ENCODE measurements around the gene PITRM1. TPM values are rescaled to one million over a fixed set of nuclear protein-coding genes. Genes with fewer than 3 reads are reported as not detected.
"Not testable (repeated sequence)": the region's sequence is repeated elsewhere in the genome, so short reads cannot be mapped to it uniquely, and the experiment has no call there.

Gene PITRM1
- total RNA-seq, 2 experiments from 2014 or later = 127 to 128 TPM

DNA sequence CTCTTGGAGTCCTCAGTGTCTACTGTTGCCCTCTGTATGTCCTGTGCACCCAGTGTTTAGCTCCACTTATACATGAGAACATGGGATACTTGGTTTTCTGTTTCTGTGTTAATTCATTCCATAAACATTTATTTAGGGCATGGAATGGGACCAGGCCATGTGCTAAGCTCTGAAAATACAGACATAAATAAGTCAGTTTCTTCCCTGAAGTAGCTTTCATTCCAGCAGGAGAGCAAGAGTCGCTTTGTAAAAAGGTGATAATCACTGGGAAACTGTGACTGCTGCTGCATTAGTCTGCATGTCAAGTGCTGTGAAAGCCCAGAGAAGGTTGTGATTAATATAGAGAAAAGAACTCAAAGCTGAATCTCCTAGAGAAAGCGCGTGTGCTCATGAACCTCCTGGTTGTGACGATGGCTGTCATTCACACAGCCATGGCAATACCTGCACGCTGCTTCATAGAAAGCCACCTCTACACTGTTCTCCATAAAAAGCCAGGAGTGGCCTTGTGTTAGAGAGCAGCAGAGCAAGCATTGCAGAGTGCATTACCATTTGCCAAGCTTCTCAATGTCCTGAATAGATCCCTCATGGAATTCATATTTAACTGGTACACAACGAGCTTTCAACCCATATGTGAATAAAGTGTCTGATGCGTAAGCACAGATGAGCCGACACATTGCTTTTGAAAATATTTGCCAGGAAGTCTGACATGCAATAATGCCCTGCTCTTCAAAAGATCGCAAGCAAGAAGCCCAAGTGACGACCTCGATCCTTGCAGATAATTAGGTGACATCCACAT is 30.6 kb upstream of the PITRM1 start:
- ChIA-PET CTCF (no interaction called here), POLR2A (no interaction called here)

DNA sequence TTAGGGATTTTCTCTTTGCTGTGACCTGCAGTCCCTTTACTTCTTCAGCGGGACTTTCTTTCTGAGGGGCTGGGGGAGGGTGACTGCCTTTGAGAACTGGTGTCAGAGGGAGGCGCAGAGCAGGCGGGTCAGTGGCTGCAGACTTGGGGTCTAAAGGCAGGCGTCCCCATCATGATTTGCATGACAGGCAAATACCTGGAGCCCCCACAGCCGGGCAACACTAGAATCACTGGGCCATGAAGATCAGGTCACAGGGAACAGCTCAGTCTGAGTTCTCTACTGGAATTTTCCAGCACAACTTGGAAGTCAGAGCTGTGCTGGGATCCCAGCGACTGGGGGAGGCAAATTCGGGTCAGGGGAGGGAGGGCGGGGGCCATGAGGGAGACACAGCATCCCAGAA is 29.2 kb upstream of the PITRM1 start:
- CTCF ChIA-PET = no interaction called here
- POLR2A ChIA-PET = no interaction called here

DNA sequence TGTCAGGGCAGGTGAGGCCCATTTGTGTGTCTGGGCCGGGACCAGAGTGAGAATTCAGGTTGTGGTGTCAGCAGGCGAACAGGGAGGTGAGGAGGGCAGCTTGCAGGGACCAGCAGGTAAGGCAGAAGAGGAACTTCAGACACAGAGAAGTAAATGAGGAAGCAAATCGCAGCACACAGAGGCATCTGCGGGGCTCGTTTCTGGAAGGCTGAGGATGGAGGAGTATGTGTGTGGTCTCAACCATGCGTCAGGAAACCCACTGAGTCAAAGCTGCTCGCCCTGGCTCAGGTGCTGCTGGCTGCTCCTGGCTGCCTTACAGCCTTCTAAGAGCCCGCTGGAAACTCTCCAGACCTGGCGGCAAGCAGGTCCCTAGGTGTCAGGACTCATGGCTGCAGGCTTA is 26.9 kb upstream of the PITRM1 start:
- ChIA-PET POLR2A (interaction anchor here (0.5 kb wide), 1 partner anchor 221 kb away, joined by 3 read pairs; no protein-coding TSS in a partner anchor), CTCF (no interaction called here)

DNA sequence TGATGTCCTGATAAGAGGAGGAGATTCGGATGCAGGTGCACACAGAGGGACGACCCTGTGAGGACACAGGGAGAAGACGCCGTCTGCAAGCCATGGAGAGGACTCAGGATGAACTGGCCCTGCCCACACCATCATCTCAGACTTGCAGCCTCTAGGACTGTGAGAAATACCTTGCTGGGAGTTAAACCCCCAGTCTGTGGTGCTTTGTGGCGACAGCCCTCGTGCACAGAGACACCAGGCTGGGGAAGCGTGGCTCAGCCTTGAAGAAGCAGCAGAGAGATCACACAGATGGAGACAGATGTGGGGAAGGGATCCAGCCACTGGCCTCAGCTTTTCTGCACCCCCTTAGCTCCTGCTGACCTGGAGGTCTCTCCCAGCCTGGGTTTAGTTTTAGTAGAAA is 26.3 kb upstream of the PITRM1 start:
- ChIA-PET POLR2A (interaction anchor here (0.5 kb wide), 1 partner anchor 221 kb away, joined by 3 read pairs; no protein-coding TSS in a partner anchor), CTCF (interaction anchor here (2.5 kb wide), 1 partner anchor 27 kb away, joined by 11 read pairs; no protein-coding TSS in a partner anchor)

DNA sequence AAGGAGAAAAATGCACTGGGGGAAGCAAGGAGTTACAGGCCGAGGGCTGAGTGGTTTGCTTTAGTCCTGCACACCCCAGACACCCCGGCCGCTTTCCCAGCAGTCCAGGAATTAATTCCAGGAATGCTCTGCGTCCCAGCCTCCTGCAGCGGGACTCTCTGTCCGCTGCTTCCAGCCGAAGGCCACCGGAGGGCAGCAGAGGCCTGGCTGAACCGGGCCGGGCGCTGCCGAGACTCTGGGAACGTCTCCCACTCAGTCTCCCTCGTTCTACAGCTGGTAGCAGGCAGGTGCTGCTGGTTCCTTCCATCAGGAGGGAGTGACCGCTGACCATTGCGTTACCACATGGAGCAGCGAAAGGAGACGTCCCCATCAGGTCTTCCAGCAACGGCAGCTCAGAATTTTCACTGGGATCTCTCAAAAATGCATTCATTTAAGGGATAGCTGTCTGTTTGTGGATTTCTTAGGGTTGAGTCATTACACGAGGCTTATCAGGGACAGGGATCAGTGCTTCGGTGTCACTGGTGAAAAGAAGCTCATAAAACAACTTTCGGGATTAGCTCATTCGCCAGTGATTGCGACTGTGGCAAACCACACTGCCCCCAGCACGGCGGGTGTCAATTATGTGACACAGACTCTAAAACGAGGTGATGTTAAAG is 24.9 kb upstream of the PITRM1 start:
- ChIA-PET POLR2A (interaction anchor here (0.6 to 1.2 kb wide), 7 partner anchors 12 to 750 kb away, joined by 3 to 17 read pairs (median 4); partner anchors contain the start of gene PITRM1), CTCF (interaction anchor here (0.6 to 2.5 kb wide), 11 partner anchors 18 to 1502 kb away, joined by 3 to 11 read pairs (median 3); partner anchors contain the start of gene KLF6)

DNA sequence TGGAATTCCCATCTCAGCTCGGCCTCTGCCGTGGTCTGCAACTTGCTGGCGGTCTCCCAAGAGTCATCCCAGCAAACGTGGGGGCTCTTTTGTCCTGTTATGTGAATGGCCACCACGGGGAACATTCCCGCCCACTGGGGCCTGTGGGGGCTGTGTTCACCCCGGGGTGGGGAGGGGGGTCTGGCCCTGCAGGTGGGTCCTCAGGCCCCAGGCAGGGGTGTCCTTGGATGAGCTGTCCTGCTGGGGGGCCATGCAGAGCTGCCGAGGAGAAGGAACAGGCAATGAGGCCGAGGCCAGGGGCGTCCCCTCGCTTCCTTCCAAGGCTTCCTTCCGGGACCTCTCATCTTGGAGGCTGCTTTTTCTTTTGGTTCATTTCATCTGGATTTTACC is 24.4 kb upstream of the PITRM1 start:
- ChIA-PET CTCF (interaction anchor here (0.9 to 2.5 kb wide), 5 partner anchors 17 to 1460 kb away, joined by 3 to 11 read pairs (median 3); no protein-coding TSS in a partner anchor), POLR2A (interaction anchor here (0.8 to 1.2 kb wide), 3 partner anchors 25 to 543 kb away, joined by 3 to 4 read pairs (median 4); partner anchors contain the start of gene PITRM1)

DNA sequence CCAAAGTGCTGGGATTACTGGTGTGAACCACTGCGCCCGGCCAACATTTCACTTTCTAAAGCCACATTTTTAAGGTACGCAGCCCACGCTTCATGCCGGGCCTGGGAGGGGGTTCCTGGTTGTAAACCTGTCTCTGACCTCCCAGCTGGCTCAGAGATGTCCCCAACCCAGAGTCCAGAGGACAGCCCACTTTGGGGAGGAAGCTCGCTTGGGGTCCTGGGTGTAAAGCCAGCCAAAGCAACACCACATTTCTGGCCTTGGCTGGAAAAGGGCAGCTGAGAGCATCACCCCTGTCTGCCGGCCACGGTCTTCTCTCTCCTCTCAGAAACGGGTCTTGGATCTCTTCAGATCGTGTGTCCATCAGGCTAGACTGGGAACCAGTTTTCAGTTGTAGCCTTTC is 23.9 kb upstream of the PITRM1 start:
- ChIA-PET CTCF (interaction anchor here (0.7 to 2.5 kb wide), 4 partner anchors 17 to 1461 kb away, joined by 3 to 11 read pairs (median 3); no protein-coding TSS in a partner anchor), POLR2A (interaction anchor here (0.5 kb wide), 1 partner anchor 119 kb away, joined by 3 read pairs; no protein-coding TSS in a partner anchor)

DNA sequence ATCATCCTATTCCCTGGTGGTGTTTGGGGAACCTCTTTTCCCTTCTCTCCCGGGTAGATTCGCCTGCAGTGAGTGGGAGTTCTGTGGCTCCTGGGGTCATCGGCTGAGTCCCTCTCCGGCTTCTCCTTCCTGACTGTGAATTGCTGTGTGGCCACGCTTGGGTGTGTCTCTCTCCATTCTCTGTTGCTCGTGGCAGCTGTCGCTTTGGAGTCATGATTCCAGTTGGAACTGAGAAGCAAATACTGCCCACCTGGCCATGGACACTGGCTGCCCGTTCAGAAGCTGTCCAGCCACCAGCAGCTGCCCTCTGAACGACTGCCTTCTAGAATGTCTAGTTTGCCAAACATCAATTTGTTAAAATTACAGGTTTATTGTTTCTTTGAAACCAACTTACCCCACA is 23.1 kb upstream of the PITRM1 start:
- POLR2A ChIA-PET = interaction anchor here (0.5 to 0.6 kb wide), 2 partner anchors 120 to 565 kb away, joined by 3 to 4 read pairs; no protein-coding TSS in a partner anchor
- CTCF ChIA-PET = interaction anchor here (0.7 to 1.3 kb wide), 2 partner anchors 16 to 1196 kb away, joined by 3 read pairs; no protein-coding TSS in a partner anchor

DNA sequence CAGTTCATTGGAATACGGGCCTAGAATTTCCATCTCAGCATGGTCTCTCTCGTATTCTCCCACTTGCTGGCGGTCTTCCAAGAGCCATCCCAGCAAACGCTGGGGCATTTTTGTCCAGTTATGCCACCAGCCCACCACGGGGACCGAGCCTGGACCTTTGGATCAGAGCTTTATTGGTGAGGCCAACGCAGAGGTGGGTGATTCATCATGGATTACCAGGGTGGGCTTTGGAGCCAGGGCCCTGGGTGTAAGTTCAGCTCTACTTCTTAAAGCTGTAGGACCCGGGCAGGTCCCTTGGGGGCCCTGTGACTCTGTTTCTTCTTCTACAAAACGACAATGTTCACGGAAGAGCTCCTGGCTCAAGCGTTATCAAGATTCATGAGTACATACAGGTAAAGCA is 22.7 kb upstream of the PITRM1 start:
- CTCF ChIA-PET = interaction anchor here (1.0 to 1.3 kb wide), 2 partner anchors 16 to 86 kb away, joined by 3 read pairs; no protein-coding TSS in a partner anchor
- POLR2A ChIA-PET = no interaction called here

DNA sequence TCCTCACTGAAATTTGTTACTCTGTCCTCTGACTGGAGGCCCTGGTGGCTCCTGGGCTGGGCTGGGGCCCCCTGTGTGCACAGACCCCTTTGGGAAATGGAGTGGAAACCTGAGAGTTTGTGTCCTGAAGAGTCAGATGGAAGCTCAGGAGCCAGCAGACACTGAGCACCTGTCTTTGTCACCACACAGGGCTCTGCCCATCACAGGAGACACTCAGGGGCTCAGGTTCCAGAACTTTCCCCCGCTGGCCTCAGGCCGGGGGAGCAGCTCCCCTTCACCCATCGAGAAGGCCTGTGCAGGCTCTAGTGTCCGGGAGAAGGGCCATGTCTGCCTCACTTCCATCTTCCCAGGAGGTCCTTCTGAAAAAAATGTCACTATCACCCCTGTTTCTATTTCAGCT is 22.3 kb upstream of the PITRM1 start:
- ChIA-PET POLR2A (no interaction called here), CTCF (interaction anchor here (0.9 to 1.3 kb wide), 3 partner anchors 15 to 546 kb away, joined by 3 read pairs; no protein-coding TSS in a partner anchor)

DNA sequence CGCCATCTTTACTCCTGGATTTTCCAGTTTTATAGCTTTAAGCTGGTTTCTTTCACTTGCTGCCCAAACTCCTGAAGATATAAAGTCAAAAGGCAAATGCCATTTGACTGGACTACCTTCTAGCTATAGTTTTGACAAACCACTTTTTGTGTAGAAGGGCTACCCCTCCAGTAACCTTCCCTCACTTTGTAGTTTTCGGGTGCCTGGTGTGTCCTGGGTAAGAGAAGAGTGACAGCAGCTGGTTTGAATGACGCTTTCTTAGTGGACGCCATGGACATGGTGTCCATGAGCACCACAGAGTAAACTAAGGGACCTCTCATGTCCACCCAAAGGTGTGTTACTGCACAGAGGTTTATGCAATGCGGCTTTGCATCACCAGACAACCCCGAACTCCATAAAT is 21.2 kb upstream of the PITRM1 start:
- POLR2A ChIA-PET = interaction anchor here (0.9 kb wide), 1 partner anchor 591 kb away, joined by 4 read pairs; the partner anchor contains the start of gene KLF6
- CTCF ChIA-PET = interaction anchor here (0.6 kb wide), 1 partner anchor 689 kb away, joined by 3 read pairs; no protein-coding TSS in a partner anchor

DNA sequence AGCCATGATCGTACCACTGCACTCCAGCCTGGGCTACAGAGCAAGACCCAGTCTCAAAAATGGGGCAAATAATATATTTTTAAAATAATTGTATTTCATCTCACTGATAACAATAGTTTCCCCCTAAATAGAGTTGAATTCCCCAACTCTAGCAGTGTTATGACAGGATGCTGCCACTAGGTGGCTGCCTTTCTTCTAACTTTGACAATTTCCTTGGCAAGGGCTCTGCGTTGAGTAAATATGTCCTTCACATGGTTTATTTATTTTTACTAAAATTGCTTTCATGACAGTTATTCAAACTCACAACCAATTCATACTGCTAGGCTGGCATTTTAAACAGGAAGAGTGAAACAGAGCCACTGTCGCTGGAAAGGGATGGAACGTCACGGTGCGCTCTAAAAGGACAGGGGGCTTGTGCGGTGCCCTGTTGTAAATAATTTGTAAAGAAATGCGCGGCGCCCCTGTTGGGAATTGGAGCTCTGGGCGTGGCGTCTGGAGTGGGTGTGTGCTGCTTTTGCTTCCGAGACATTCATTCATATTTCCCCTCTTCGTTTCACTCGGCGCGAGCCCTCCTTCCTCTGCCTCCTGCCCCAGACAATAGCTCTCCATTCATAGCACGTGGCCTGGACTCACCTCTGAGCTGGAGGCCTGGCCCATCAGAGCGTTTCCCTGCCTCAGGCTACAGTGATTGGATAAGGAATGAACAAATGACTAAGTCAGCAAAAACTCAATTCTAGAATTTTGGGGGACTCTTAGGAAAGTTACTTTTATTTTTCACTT is 20.5 kb upstream of the PITRM1 start:
- CTCF ChIA-PET = interaction anchor here (0.6 to 1.2 kb wide), 2 partner anchors 689 to 1574 kb away, joined by 3 to 5 read pairs; no protein-coding TSS in a partner anchor
- POLR2A ChIA-PET = interaction anchor here (0.9 kb wide), 1 partner anchor 592 kb away, joined by 4 read pairs; the partner anchor contains the start of gene KLF6

DNA sequence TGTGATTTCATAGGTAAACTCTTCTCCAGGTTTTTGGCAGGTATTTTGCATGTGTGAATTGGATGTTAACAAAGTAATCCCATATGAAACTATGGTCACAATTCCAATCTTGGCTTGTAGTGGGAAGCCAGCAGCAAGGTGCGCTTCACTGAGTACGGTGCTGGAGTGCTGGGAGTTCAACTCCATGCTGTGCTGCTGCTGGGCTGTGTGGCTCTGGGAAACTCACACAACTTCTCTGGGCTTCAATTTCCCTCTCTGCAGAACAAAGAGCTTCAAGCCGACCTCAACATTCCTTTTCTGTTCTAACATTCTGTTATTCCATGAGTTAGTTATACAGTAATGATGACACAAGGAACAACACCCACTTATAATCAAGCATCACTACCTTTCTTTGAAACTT is 18.2 kb upstream of the PITRM1 start:
- ChIA-PET POLR2A (no interaction called here), CTCF (no interaction called here)

DNA sequence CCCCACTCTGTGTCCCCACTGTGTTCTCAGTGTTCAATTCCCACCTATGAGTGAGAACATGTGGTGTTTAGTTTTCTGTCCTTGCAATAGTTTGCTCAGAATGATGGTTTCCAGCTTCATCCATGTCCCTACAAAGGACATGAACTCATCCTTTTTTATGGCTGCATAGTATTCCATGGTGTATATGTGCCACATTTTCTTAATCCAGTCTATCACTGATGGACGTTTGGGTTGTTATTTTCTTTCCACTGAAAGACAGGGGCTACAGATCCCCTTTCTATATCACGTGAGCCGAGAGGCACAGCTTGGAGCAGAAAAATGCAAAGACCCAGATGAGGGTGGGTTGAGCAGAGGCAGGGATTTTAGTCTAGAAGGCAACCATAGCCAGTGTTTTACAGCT is 14.6 kb upstream of the PITRM1 start:
- CTCF ChIA-PET = not testable (repeated sequence)

DNA sequence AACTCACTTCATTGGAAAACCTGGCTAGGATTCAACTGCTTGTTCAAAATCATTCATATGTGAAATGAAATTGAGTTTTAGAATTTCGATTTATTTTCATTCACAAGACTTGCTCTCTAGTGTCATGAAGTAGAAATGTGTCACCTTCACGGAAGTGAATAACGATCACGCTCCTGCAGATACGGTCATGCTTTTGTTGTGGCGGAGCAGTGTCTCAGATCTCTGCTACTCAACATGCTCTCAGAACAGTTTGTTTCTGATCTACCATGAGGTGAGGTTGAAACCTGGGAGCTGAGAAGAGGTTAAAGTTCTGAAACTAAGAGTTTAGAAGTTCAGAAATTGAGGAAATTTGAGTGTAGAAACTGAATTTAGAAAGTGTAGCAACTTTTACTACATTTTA is 13.8 kb upstream of the PITRM1 start:
- ChIA-PET CTCF (no interaction called here), POLR2A (no interaction called here)

More for the DNA sequence above, 14.6 kb upstream of the PITRM1 start:
- POLR2A ChIA-PET = not testable (repeated sequence)

DNA sequence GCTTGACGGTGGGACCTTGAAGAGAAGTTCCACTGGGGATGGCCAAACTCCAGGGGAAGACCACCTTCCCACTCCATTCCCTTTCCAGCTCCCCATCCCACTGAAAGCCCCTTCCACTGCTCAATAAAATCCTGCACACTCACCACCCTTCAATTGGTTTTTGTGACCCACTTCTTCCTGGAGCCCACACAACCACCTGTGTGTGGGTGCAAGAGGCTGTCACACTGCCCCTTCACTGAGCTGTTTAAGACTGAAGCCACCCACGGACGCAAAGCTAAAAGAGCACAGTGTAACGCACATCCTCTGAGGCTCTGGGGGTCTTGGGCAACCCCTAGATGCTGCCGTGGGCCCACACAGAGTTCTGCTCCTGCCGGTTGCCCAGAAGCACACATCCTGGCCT is 12.8 kb upstream of the PITRM1 start:
- ChIA-PET CTCF (no interaction called here), POLR2A (interaction anchor here (0.6 to 1.1 kb wide), 3 partner anchors 13 to 596 kb away, joined by 3 to 5 read pairs (median 4); no protein-coding TSS in a partner anchor)

DNA sequence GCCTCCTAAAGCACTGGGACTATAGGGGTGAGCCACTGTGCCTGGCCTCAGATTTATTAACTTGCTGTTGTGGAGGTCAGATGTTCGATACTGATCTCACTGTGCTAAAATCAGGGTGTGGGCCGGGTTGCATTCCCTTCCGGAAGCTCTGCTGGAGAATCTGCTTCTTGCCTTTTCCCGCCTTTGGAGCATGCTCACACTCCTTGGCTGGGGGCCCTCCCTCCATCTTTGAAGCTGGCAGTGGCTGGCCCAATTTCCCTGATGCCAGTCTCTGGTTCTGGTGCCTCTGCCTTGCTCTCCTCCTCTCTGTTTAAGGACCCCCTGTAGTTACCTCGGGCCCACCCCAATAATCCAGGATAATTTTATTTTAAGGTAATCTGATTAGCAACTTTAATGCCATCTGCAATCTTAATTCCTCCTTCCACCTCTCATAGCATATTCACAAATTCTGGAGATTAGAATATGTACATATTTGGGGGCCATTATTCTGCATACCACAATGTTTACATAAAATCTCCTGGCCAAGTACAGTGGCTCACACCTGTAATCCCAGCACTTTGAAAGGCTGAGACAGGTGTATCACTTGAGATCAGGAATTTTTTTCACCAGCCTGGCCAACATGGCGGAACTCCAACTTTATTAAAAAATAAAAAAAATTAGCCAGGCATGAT is 7.9 kb upstream of the PITRM1 start:
- CTCF ChIA-PET = interaction anchor here (0.8 to 1.6 kb wide), 2 partner anchors 15 to 16 kb away, joined by 3 read pairs; no protein-coding TSS in a partner anchor
- POLR2A ChIA-PET = no interaction called here

DNA sequence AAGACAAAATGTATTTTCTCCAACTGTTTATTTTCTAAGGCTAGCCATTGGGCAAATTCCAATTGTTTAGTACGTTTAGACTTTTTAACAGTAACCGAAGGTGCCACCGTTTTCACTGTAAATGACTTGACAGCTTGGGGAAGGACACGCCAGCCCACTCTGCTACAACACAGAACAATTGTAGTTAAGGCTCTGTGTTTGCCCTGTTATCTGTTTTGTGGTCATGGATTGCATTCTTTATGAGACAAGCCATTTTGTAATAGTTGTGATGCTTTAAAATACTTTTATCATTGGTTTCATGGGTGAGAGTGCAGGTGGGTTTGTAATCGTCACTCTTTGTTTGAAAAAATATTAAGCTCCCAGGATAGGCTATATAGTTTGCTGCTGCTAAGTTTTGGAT is 6.6 kb upstream of the PITRM1 start:
- POLR2A ChIA-PET = no interaction called here
- CTCF ChIA-PET = interaction anchor here (0.7 to 1.6 kb wide), 2 partner anchors 18 to 41 kb away, joined by 3 read pairs; no protein-coding TSS in a partner anchor
